ENCODE data around the gene MMAA.
"Not testable (repeated sequence)": the region's sequence is repeated elsewhere in the genome, so short reads cannot be mapped to it uniquely, and the experiment has no call there.

The MMAA gene

GRCh38 chr4:145686991-145687390 is 67.8 kb downstream of the MMAA start:
- DNase-seq (ENCODE audit: low read depth), result no peak
- no peak for TF ChIP-seq CTCF (conservative IDR thresholded peaks at IDR 0.05; ENCODE audit: control insufficient read depth, insufficient read depth, low read depth, low read length)
- H3K4me3 ChIP-seq (ENCODE audit: control insufficient read depth, low read depth, low read length), result no peak overlapping the region

- no peak for TF ChIP-seq CTCF (conservative IDR thresholded peaks at IDR 0.05; ENCODE audit: control insufficient read depth, insufficient read depth, low read depth, low read length)
Measured at GRCh38 chr4:145690610-145691009, 71.4 kb downstream of the MMAA start.

GRCh38 chr4:145691416-145691815 is 72.2 kb downstream of the MMAA start:
- not testable (repeated sequence) for H3K4me3 ChIP-seq (ENCODE audit: control insufficient read depth, low read depth, low read length)

More at GRCh38 chr4:145690610-145691009, 71.4 kb downstream of the MMAA start:
- H3K4me3 ChIP-seq (ENCODE audit: control insufficient read depth, low read depth, low read length), result no peak overlapping the region
- DNase-seq (ENCODE audit: low read depth), result no peak

GRCh38 chr4:145694929-145695328 is 75.7 kb downstream of the MMAA start:
- TF ChIP-seq CTCF (conservative IDR thresholded peaks at IDR 0.05; ENCODE audit: control insufficient read depth, insufficient read depth, low read depth, low read length), result no peak
- no peak overlapping the region for H3K4me3 ChIP-seq (ENCODE audit: control insufficient read depth, low read depth, low read length)

More at GRCh38 chr4:145691416-145691815, 72.2 kb downstream of the MMAA start:
- not testable (repeated sequence) for DNase-seq (ENCODE audit: low read depth)

GRCh38 chr4:145697332-145697731 is 78.1 kb downstream of the MMAA start:
- no peak overlapping the region for H3K4me3 ChIP-seq (ENCODE audit: control insufficient read depth, low read depth, low read length)
- TF ChIP-seq CTCF (conservative IDR thresholded peaks at IDR 0.05; ENCODE audit: control insufficient read depth, insufficient read depth, low read depth, low read length), result no peak
- no peak for DNase-seq (ENCODE audit: low read depth)

More at GRCh38 chr4:145694929-145695328, 75.7 kb downstream of the MMAA start:
- DNase-seq (ENCODE audit: low read depth), result peak; percentile 8

GRCh38 chr4:145698507-145698906 is 79.3 kb downstream of the MMAA start:
- no peak overlapping the region for H3K4me3 ChIP-seq (ENCODE audit: control insufficient read depth, low read depth, low read length)
- no peak for DNase-seq (ENCODE audit: low read depth)
- TF ChIP-seq CTCF (conservative IDR thresholded peaks at IDR 0.05; ENCODE audit: control insufficient read depth, insufficient read depth, low read depth, low read length), result no peak

GRCh38 chr4:145703850-145704497 is 84.8 kb downstream of the MMAA start:
- no peak overlapping the region for H3K4me3 ChIP-seq (ENCODE audit: control insufficient read depth, low read depth, low read length)
- no peak for TF ChIP-seq CTCF (conservative IDR thresholded peaks at IDR 0.05; ENCODE audit: control insufficient read depth, insufficient read depth, low read depth, low read length)
- no peak for DNase-seq (ENCODE audit: low read depth)

Data from fibroblast of mammary gland (primary cell).